MM.1S (cell line): Measurements from ENCODE around the gene C2CD3.

Experiments
- DNase-seq: peaks from one replicate; pipeline ENCODE4 v3.0.0-alpha.2; 2015
- H2AFZ ChIP-seq: fragments of 300-600 bp; sonication (generic); 2 replicates; pipeline ENCODE4 v1.6.0; 2016; ENCODE audit warnings: antibody characterized with exemption, low read length
- H3F3A ChIP-seq: fragments of 300-600 bp; sonication (generic); 2 replicates; pipeline ENCODE4 v1.6.1; 2016; ENCODE audit warnings: mild to moderate bottlenecking, antibody characterized with exemption, low read length, moderate library complexity, mixed read lengths; ENCODE audit not compliant: insufficient read depth
- H3K27ac ChIP-seq: fragments of 300-600 bp; sonication (generic); 2 replicates; pipeline ENCODE4 v1.5.1; 2016; ENCODE audit warnings: mild to moderate bottlenecking, low read length
- H3K27me3 ChIP-seq: fragments of 300-600 bp; sonication (generic); replicated peaks from 2 replicates; pipeline ENCODE4 v1.6.0; 2016; ENCODE audit warnings: low read length; ENCODE audit not compliant: insufficient read depth
- H3K36me3 ChIP-seq: fragments of 300-600 bp; sonication (generic); replicated peaks from 2 replicates; pipeline ENCODE4 v1.6.1; 2016; ENCODE audit warnings: mild to moderate bottlenecking, low read length, mixed read lengths; ENCODE audit not compliant: insufficient read depth
- H3K4me1 ChIP-seq: fragments of 300-600 bp; sonication (generic); 2 replicates; pipeline ENCODE4 v1.6.1; 2016; ENCODE audit warnings: low read length, mixed read lengths
- H3K4me2 ChIP-seq: fragments of 300-600 bp; sonication (generic); 2 replicates; pipeline ENCODE4 v1.6.0; 2016; ENCODE audit warnings: low read depth, low read length
- H3K4me3 ChIP-seq: fragments of 300-600 bp; sonication (generic); 2 replicates; pipeline ENCODE4 v1.5.1; 2016; ENCODE audit warnings: low read length, mixed read lengths
- H3K79me2 ChIP-seq: fragments of 300-600 bp; sonication (generic); 2 replicates; pipeline ENCODE4 v1.6.1; 2016; ENCODE audit warnings: mixed run types, low read length, mixed read lengths
- H3K9ac ChIP-seq: fragments of 300-600 bp; sonication (generic); 2 replicates; pipeline ENCODE4 v1.6.1; 2016; ENCODE audit warnings: low read length, mixed read lengths
- H3K9me2 ChIP-seq: fragments of 300-600 bp; sonication (generic); replicated peaks from 2 replicates; pipeline ENCODE4 v1.6.1; 2016; ENCODE audit warnings: mild to moderate bottlenecking, low read length, mixed read lengths; ENCODE audit not compliant: insufficient read depth
- H3K9me3 ChIP-seq: fragments of 300-600 bp; sonication (generic); replicated peaks from 2 replicates; pipeline ENCODE4 v1.6.1; 2016; ENCODE audit warnings: mild to moderate bottlenecking, low read length, mixed read lengths; ENCODE audit not compliant: insufficient read depth
- H4K20me1 ChIP-seq: fragments of 300-600 bp; sonication (generic); 2 replicates; pipeline ENCODE4 v1.6.1; 2016; ENCODE audit warnings: mild to moderate bottlenecking, low read length, moderate library complexity, mixed read lengths; ENCODE audit not compliant: insufficient read depth
- EZH2 ChIP-seq: fragments of 300-600 bp; sonication (generic); optimal IDR thresholded peaks from 2 replicates; pipeline ENCODE3; 2017; ENCODE audit warnings: low read depth, mild to moderate bottlenecking, antibody characterized with exemption, low read length, mixed read lengths
- EZH2phosphoT487 ChIP-seq: fragments of 300-600 bp; sonication (generic); IDR thresholded peaks from 2 replicates; pipeline ENCODE4 v1.6.1; 2018; ENCODE audit warnings: antibody characterized with exemption, low read length
- TF ChIP-seq, protein P1 (sequence below): fragments of 300-600 bp; sonication (generic); IDR thresholded peaks from 2 replicates; pipeline ENCODE4 v1.5.1; 2016; ENCODE audit warnings: antibody characterized with exemption, low read length, mixed read lengths

C2CD3 gene, protein sequence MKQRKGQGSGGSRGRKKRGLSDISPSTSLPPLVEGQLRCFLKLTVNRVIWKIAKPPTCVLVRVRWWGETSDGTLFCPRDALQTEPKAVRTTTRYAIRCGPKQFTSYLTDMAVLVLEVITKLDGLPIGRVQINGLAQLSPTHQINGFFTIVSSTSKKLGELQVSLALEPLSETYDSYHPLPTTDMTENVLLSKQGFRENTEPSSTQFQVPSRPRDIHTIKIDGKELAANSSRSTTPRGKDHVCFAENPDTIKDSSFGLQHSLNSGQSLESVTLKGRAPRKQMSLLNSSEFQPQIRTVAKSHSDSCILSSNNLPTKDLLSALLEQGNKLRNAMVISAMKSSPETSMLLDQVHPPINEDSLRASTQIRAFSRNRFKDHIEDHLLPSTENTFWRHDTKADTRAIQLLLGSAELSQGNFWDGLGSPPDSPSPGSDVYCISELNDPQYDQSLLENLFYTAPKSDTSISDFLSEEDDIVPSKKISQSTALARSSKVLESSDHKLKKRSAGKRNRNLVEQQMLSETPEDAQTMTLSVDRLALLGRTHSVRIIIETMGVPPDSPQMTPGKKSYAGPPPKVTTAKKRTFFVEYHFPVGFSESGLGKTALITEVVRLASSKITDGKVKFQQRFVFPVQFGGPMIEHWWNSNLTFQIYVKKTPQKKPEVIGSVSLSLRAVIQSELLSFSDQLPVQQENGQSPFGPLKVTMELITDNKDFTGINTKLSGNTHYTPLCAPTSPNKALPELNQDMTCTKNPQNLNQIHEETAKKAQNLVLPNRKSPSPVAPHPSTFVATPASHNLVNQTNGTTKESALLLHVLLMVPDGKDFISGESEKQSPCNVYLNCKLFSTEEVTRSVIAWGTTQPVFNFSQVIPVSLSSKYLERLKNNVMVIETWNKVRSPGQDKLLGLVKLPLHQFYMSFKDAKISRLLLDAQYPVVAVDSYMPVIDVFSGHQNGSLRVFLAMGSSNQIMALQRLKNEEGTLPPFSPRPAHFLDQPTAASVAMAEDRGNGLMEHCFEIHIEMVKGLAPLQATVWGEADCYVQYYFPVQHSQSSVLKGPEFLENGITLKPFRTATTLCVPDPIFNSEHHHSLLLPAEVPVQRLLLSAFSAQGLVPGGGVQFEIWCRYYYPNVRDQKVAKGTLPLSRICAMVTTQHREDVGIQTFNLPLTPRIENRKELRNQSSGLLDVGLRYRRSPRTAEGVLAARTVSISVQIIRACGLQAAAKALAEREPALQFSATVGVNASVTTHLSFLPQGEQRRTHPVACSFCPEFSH (N-terminal part only)

DNA sequence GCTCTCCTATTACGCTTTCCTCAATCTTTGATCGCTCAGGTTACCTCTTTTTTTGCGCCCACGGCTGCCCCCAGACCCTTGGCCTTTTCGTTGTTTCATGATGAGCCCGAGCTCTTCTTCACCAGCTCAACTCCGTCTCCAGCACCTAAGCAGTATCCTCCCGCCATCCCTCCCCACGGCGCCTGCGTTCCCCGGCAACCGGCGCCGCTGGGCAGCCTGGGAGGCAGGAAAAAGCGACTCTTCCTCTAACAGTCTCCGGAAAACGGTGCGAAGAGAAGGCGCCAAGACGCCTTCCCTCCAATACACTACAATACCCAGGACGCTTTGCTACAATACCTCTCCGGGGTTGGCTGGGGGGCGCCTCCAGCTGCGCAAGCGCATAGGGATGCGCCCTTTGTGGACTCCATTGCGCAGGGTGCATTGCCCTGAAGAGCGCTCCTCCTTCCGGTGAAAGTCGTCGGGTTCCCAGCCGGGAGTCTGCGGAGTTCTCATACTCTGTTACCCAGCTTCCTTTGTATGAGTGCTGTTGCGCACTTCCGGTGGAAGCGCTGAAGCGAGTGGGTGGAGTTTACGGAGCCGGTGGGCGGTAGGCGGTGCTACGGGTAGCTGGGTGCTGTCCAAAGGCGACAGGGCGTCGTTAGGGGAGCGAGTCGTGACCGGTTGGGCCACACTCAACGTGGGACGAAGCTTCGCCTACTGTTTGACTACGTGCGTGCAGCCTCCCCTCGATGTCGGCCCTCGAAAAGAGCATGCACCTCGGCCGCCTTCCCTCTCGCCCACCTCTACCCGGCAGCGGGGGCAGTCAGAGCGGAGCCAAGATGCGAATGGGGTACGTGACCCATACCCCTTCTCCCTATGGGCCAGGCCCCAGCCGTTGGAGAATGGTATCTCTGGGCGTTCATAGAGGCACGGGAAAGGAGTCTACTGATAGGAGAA is at the start of gene C2CD3, which contains the start of gene PPME1:
TSS of gene C2CD3 (minus strand) at position 309 of the 936 bp plus-strand sequence. CDS start at position 99, 210 bp downstream.
TSS of gene PPME1 (plus strand) at position 596 of the 936 bp plus-strand sequence. CDS start at position 729, 133 bp downstream.
- Histone ChIP-seq H2AFZ (peak within 1 kb of the TSS; percentile 91), H3F3A (0 out of 2 replicates have a peak, but pooled peaks cover 4% of the 10 kb centered on the region)
- DNase-seq = peak; percentile 99

DNA sequence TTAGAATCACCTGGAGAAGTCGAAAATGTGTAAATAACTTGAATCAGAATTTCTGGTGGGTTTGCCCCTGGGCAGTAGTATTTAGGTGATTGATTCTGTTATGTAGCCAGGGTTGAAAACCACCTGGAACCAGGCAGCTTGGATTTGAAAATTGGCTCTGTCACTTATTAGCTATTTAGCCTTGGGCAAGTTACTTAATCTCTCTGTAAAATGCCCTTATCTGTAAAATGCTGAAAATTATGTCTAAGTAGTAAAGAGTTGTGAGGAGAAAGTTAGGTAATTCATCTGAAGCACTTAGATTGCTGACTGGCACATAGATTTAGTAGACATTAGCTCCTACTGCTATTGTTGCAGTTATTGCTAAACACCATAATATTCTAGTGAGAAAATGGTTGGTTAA is 49.6 kb upstream of the C2CD3 start:
- Histone ChIP-seq H4K20me1 (no peaks in the 10 kb centered on the region), H3K9me3 (no peaks in the 10 kb centered on the region), H3K4me3 (no peak overlapping the region), H3F3A (no peaks in the 10 kb centered on the region), H3K4me1 (no peaks in the 10 kb centered on the region), H3K9ac (no peak overlapping the region), H3K4me2 (no peak overlapping the region), H3K9me2 (no peaks in the 10 kb centered on the region), H3K79me2 (no peaks in the 10 kb centered on the region), H2AFZ (no peak overlapping the region), H3K27ac (no peak overlapping the region), H3K36me3 (no peaks in the 10 kb centered on the region), H3K27me3 (no peaks in the 10 kb centered on the region)
- no peak for TF ChIP-seq EZH2
- TF ChIP-seq EZH2phosphoT487 = no peak
- TF ChIP-seq, protein P1, sequence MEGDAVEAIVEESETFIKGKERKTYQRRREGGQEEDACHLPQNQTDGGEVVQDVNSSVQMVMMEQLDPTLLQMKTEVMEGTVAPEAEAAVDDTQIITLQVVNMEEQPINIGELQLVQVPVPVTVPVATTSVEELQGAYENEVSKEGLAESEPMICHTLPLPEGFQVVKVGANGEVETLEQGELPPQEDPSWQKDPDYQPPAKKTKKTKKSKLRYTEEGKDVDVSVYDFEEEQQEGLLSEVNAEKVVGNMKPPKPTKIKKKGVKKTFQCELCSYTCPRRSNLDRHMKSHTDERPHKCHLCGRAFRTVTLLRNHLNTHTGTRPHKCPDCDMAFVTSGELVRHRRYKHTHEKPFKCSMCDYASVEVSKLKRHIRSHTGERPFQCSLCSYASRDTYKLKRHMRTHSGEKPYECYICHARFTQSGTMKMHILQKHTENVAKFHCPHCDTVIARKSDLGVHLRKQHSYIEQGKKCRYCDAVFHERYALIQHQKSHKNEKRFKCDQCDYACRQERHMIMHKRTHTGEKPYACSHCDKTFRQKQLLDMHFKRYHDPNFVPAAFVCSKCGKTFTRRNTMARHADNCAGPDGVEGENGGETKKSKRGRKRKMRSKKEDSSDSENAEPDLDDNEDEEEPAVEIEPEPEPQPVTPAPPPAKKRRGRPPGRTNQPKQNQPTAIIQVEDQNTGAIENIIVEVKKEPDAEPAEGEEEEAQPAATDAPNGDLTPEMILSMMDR = no peak
- no peak for DNase-seq

More for the DNA sequence above, at the start of gene C2CD3, which contains the start of gene PPME1:
- Histone ChIP-seq H3K36me3 (peaks cover 4% of the 10 kb centered on the region; the same call in 1 of the 2 replicates), H3K9me2 (no peaks in the 10 kb centered on the region), H3K9ac (peak within 1 kb of the TSS; percentile 74), H3K79me2 (peaks cover 45% of the 10 kb centered on the region), H3K4me2 (peak within 1 kb of the TSS; percentile 92), H3K9me3 (no peaks in the 10 kb centered on the region), H3K27me3 (no peaks in the 10 kb centered on the region), H3K4me1 (peaks cover 6% of the 10 kb centered on the region; the same call in 1 of the 2 replicates), H4K20me1 (no peaks in the 10 kb centered on the region), H3K4me3 (peak within 1 kb of the TSS; percentile 90), H3K27ac (peak within 1 kb of the TSS; percentile 62; the same call in 1 of the 2 replicates)
- TF ChIP-seq, protein P1 = no peak
- TF ChIP-seq EZH2 (no peak), EZH2phosphoT487 (no peak)
